MCF 10A (cell line): ENCODE measurements around the gene ABCA9. TPM values are rescaled to one million over a fixed set of nuclear protein-coding genes. Genes with fewer than 3 reads are reported as not detected.
"Not testable (repeated sequence)": the region's sequence is repeated elsewhere in the genome, so short reads cannot be mapped to it uniquely, and the experiment has no call there.

Source experiments
- BruUV-seq: library from RNA; stranded (reverse); fragments of 400-500 nt; replicated peaks from 2 replicates; lab custom pipeline; 2021; lab: Mats Ljungman, UMichigan
- CTCF ChIA-PET: fragments of 300-600 bp; sonication (Branson Sonifier 250); formaldehyde crosslinking; extraction: SDS; loops from one replicate; lab custom pipeline; 2021; ENCODE audit warnings: antibody characterized with exemption, inconsistent platforms; lab: Yijun Ruan, JAX
- POLR2A ChIA-PET: fragments of 300-600, 350-650 bp; sonication (Branson Sonifier 250); formaldehyde crosslinking; extraction: SDS; loops from one replicate; lab custom pipeline; 2020; ENCODE audit warnings: antibody characterized with exemption, inconsistent platforms; lab: Yijun Ruan, JAX
- DNase-seq: peaks from one replicate; pipeline ENCODE4 v3.0.0-alpha.2; 2018; ENCODE audit not compliant: unreplicated experiment
- H3K27ac Mint-ChIP-seq: one replicate; pipeline ENCODE4 v1.8.0; 2022; ENCODE audit warnings: mild to moderate bottlenecking, low read depth, mixed read lengths; ENCODE audit not compliant: unreplicated experiment
- H3K27me3 Mint-ChIP-seq: one replicate; pipeline ENCODE4 v1.8.0; 2022; ENCODE audit warnings: mixed read lengths; ENCODE audit not compliant: insufficient read depth, unreplicated experiment
- H3K36me3 Mint-ChIP-seq: one replicate; pipeline ENCODE4 v1.8.0; 2022; ENCODE audit warnings: mild to moderate bottlenecking, moderate library complexity, mixed read lengths; ENCODE audit not compliant: insufficient read depth, unreplicated experiment
- H3K4me1 Mint-ChIP-seq: one replicate; pipeline ENCODE4 v1.8.0; 2022; ENCODE audit warnings: mixed read lengths; ENCODE audit not compliant: insufficient read depth, unreplicated experiment
- H3K4me3 Mint-ChIP-seq: one replicate; pipeline ENCODE4 v1.8.0; 2022; ENCODE audit warnings: mild to moderate bottlenecking, moderate library complexity, mixed read lengths; ENCODE audit not compliant: unreplicated experiment
- H3K9me3 Mint-ChIP-seq: one replicate; pipeline ENCODE4 v1.8.0; 2022; ENCODE audit warnings: mixed read lengths; ENCODE audit not compliant: unreplicated experiment
- intact Hi-C: fragments of 100-400 bp; cut with micrococcal nuclease; formaldehyde crosslinking; loops from 2 replicates; pipeline ENCODE4 v1.14.1; 2022
- total RNA-seq: library from RNA; stranded (reverse); gene quantifications from 2 replicates; pipeline ENCODE4 v1.2.3, GENCODE V29; 2022
- TF ChIP-seq, protein P1 (sequence below): fragments of 200-600 bp; IDR thresholded peaks from one replicate; pipeline ENCODE4 v1.8.0; 2022; ENCODE audit warnings: antibody characterized with exemption, mild to moderate bottlenecking; ENCODE audit not compliant: unreplicated experiment

The ABCA9 gene
- total RNA-seq, 1 experiment from 2014 or later = 7.8 TPM

DNA sequence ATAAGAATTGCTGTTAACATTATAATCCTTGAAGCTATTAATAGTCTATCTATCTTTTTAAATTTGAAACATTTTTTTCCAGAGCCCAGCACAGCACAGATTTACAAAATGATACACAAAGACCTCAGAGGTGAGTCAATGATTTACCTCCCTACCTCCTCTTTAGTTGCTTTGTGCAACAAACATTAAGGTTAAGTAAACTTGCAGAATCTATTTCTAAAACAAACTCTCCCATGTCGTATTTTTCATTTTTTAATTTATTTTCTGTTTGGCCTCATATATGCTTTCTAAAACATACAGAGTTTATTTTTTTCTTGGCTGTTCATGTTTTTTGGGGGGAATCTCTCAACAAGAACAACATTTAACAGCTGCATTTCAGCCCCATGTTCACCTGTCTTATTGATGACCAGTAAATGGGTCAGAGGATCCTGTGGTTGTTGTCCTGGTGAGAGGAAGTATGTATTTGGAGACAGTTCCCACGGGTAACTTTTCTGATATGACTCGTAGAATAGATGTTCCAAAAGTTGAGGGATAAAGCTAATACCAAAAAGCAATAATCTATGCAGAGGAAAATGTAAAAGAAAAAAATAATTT is 42.6 kb downstream of the ABCA9 start:
- Mint-ChIP-seq H3K36me3 (no peaks in the 10 kb centered on the region), H3K27me3 (no peaks in the 10 kb centered on the region), H3K4me1 (no peaks in the 10 kb centered on the region), H3K9me3 (no peaks in the 10 kb centered on the region), H3K4me3 (no peak overlapping the region), H3K27ac (no peak overlapping the region)
- DNase-seq = no peak
- CTCF ChIA-PET = no interaction called here
- BruUV-seq = no TSS peak
- POLR2A ChIA-PET = interaction anchor here (0.6 to 3.2 kb wide), 3 partner anchors 17 to 40 kb away, joined by 3 to 8 read pairs (median 3); no protein-coding TSS in a partner anchor
- intact Hi-C loops = no loop called here
- TF ChIP-seq, protein P1, sequence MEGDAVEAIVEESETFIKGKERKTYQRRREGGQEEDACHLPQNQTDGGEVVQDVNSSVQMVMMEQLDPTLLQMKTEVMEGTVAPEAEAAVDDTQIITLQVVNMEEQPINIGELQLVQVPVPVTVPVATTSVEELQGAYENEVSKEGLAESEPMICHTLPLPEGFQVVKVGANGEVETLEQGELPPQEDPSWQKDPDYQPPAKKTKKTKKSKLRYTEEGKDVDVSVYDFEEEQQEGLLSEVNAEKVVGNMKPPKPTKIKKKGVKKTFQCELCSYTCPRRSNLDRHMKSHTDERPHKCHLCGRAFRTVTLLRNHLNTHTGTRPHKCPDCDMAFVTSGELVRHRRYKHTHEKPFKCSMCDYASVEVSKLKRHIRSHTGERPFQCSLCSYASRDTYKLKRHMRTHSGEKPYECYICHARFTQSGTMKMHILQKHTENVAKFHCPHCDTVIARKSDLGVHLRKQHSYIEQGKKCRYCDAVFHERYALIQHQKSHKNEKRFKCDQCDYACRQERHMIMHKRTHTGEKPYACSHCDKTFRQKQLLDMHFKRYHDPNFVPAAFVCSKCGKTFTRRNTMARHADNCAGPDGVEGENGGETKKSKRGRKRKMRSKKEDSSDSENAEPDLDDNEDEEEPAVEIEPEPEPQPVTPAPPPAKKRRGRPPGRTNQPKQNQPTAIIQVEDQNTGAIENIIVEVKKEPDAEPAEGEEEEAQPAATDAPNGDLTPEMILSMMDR = no peak

DNA sequence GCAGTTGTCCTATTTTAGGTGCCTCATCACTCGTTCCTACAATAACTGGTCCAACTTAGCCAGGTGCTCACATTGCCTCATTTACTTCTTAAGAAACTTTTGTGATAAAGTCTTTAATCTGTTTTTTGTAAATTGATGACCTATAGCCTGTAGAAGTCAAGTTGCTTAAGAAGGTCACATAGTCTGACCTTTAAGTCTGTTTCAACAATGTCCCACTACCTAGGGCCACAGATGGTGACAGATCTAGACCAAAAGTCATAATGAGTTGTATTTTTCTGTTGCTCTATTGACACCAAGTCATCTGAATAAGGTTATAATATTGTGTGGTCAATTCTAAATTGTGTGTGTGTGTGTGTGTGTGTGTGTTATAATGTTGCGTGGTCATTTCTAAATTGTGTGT is 45.1 kb downstream of the ABCA9 start:
- CTCF ChIA-PET = no interaction called here
- Mint-ChIP-seq H3K36me3 (no peaks in the 10 kb centered on the region), H3K9me3 (no peaks in the 10 kb centered on the region), H3K27ac (no peak overlapping the region), H3K27me3 (no peaks in the 10 kb centered on the region), H3K4me3 (no peak overlapping the region), H3K4me1 (no peaks in the 10 kb centered on the region)
- POLR2A ChIA-PET = interaction anchor here (0.6 kb wide), 1 partner anchor 496 kb away, joined by 3 read pairs; no protein-coding TSS in a partner anchor
- TF ChIP-seq, protein P1 = no peak
- BruUV-seq = no TSS peak
- no peak for DNase-seq
- intact Hi-C loops = no loop called here

DNA sequence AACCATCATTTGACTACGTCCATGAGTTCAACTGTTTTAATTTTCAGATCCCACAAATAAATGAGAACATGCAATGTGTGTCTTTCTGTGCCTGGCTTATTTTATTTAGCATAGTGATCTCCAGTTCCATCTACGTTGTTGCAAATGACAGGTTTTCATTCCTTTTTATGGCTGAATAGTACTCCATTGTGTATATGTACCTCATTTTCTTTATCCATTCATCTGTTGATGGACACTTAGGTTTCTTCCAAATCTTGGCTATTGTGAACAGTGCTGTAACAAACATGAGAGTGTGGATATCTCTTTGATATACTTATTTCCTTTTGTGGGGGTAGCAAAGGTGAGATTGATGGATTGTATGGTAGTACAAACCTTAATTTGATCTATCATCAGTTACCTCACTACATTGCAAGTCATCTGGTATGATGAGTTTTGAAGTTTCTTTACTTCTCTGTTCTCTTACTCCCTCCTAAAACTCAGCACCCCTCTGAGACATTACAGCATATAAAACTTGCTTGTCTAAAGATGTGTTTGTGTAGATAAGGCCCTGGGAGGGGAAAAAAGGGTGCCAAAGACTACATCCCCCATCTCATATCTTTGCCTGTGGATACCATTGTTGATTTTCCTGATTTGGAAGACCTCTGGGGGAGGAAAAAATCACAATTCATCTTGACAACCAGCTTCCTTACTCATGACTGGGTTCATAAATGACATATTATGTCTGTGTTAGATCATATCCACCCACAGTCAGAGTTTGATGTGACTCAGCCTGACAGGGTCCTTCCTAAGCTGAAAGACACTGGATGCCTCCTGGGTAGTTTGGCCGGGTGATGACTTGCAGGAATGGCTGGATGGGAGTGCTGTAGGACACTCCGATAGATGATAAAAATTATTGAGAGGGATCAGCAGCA is 47.6 kb downstream of the ABCA9 start:
- no peak overlapping the region for H3K27ac Mint-ChIP-seq
- no peak for DNase-seq
- no peaks in the 10 kb centered on the region for H3K27me3 Mint-ChIP-seq
- intact Hi-C loops = no loop called here
- TF ChIP-seq, protein P1 = no peak
- no peak overlapping the region for H3K4me3 Mint-ChIP-seq
- H3K36me3 Mint-ChIP-seq = no peaks in the 10 kb centered on the region
- ChIA-PET POLR2A (no interaction called here), CTCF (interaction anchor here (0.6 kb wide), 2 partner anchors 23 to 24 kb away, joined by 3 read pairs; no protein-coding TSS in a partner anchor)
- BruUV-seq = no TSS peak
- no peaks in the 10 kb centered on the region for H3K4me1 Mint-ChIP-seq
- no peaks in the 10 kb centered on the region for H3K9me3 Mint-ChIP-seq

DNA sequence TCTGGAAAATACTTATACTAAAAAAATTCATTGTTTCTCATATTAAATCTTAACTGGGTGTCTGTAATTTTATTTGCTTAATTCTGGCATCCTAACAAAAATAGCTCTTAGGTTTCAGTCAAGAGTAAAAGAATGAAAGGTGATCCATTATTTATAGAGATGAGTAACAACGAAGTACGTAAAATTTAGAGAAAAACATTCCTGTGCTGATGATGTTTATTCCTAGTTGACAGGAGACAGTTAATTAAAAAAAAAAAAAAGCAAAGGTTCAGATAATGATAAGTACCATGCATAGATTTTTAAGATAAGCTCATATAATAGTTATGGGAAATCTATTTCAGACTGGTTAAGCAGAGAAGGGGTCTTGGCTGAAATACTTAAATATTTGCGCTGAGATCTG is 50.8 kb downstream of the ABCA9 start:
- TF ChIP-seq, protein P1 = no peak
- ChIA-PET CTCF (no interaction called here), POLR2A (no interaction called here)
- DNase-seq = no peak
- H3K4me1 Mint-ChIP-seq = no peaks in the 10 kb centered on the region
- no TSS peak for BruUV-seq
- H3K27me3 Mint-ChIP-seq = no peaks in the 10 kb centered on the region
- intact Hi-C loops = no loop called here
- peaks cover 6% of the 10 kb centered on the region for H3K36me3 Mint-ChIP-seq
- H3K4me3 Mint-ChIP-seq = no peak overlapping the region
- H3K27ac Mint-ChIP-seq = no peak overlapping the region
- H3K9me3 Mint-ChIP-seq = no peaks in the 10 kb centered on the region

DNA sequence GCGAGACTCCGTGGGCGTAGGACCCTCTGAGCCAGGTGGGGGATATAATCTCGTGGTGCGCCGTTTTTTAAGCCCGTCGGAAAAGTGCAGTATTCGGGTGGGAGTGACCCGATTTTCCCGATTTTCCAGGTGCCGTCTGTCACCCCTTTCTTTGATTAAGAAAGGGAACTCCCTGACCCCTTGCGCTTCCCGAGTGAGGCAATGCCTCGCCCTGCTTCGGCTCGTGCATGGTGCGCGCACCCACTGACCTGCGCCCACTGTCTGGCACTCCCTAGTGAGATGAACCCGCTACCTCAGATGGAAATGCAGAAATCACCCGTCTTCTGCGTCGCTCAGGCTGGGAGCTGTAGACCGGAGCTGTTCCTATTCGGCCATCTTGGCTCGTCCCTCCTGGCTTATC is 56.0 kb downstream of the ABCA9 start:
- H3K4me1 Mint-ChIP-seq, H3K27me3 Mint-ChIP-seq, POLR2A ChIA-PET, H3K36me3 Mint-ChIP-seq, DNase-seq, H3K27ac Mint-ChIP-seq, BruUV-seq, intact Hi-C loops, CTCF ChIA-PET, H3K4me3 Mint-ChIP-seq, H3K9me3 Mint-ChIP-seq: not testable (repeated sequence)

DNA sequence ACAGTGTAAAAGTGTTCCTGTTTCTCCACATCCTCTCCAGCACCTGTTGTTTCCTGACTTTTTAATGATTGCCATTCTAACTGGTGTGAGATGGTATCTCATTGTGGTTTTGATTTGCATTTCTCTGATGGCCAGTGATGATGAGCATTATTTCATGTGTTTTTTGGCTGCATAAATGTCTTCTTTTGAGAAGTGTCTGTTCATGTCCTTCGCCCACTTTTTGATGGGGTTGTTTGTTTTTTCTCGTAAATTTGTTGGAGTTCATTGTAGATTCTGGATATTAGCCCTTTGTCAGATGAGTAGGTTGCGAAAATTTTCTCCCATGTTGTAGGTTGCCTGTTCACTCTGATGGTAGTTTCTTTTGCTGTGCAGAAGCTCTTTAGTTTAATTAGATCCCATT is 61.0 kb downstream of the ABCA9 start:
- H3K36me3 Mint-ChIP-seq, CTCF ChIA-PET, intact Hi-C loops, H3K27ac Mint-ChIP-seq, H3K4me1 Mint-ChIP-seq, H3K27me3 Mint-ChIP-seq, DNase-seq, H3K4me3 Mint-ChIP-seq, BruUV-seq, H3K9me3 Mint-ChIP-seq, POLR2A ChIA-PET: not testable (repeated sequence)
